SH-SY5Y (cell line): ENCODE measurements around the gene VPS8.

Source experiments
- GATA2 ChIP-seq: IDR thresholded peaks from 2 replicates; pipeline ENCODE4 v1.6.1; 2011; ENCODE audit warnings: mild to moderate bottlenecking, low read depth, low read length
- GATA3 ChIP-seq: IDR thresholded peaks from 2 replicates; pipeline ENCODE4 v1.6.1; 2011; ENCODE audit warnings: low read depth, mild to moderate bottlenecking, low read length, moderate library complexity

DNA sequence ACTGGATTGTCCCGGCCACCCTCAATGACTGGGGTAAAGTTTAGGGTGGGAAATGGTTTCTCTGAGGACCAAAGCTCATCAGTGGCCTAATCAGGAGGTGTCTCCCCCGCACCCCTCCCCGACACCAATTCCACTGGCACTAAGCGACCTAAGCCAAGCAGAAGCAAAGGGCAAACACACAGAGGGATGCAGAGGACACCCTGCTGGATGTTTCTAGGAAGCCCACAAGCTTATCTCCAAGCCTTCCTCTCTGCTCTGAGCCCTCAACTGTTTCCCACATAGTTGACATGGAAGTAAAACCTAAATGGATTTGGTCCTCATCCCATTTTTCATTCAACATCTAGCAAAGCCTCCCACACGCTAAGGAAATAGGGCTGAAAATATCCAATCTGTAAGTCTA is 272.4 kb downstream of the VPS8 start:
- TF ChIP-seq GATA3 = no peak
- TF ChIP-seq GATA2 = no peak
